Smooth muscle cell (in vitro differentiated cells): ENCODE measurements around the gene OR5B17. TPM values are rescaled to one million over a fixed set of nuclear protein-coding genes. Genes with fewer than 3 reads are reported as not detected.

Experiments
- DNase-seq: peaks from one replicate; lab custom pipeline; 2025; ENCODE audit not compliant: unreplicated experiment; lab: John Stamatoyannopoulos, UW
- H2AFZ ChIP-seq: fragments of 200-600 bp; sonication (generic); 2 replicates; pipeline ENCODE4 v1.6.0; 2016; ENCODE audit warnings: antibody characterized with exemption, low read depth, mild to moderate bottlenecking
- H3F3A ChIP-seq: fragments of 200-600 bp; sonication (generic); 2 replicates; pipeline ENCODE4 v1.6.0; 2017; ENCODE audit warnings: antibody characterized with exemption, low read depth
- H3K27ac ChIP-seq: fragments of 200-600 bp; sonication (generic); 2 replicates; pipeline ENCODE4 v1.5.1; 2016; ENCODE audit warnings: low read depth, mild to moderate bottlenecking
- H3K27me3 ChIP-seq: fragments of 200-600 bp; sonication (generic); 2 replicates; pipeline ENCODE4 v1.6.1; 2016; ENCODE audit warnings: low read depth, mild to moderate bottlenecking
- H3K36me3 ChIP-seq: fragments of 200-600 bp; sonication (generic); 2 replicates; pipeline ENCODE4 v1.5.1; 2016; ENCODE audit warnings: low read depth
- H3K4me1 ChIP-seq: fragments of 200-600 bp; sonication (generic); 2 replicates; pipeline ENCODE4 v1.5.1; 2016; ENCODE audit warnings: low read depth
- H3K4me2 ChIP-seq: fragments of 200-600 bp; sonication (generic); 2 replicates; pipeline ENCODE4 v1.6.0; 2016; ENCODE audit warnings: mild to moderate bottlenecking
- H3K4me3 ChIP-seq: fragments of 200-600 bp; sonication (generic); 2 replicates; pipeline ENCODE4 v1.5.1; 2016; ENCODE audit warnings: mild to moderate bottlenecking
- H3K79me2 ChIP-seq: fragments of 200-600 bp; sonication (generic); 2 replicates; pipeline ENCODE4 v1.6.0; 2016; ENCODE audit warnings: low read depth, mild to moderate bottlenecking
- H3K9ac ChIP-seq: fragments of 200-600 bp; sonication (generic); 2 replicates; pipeline ENCODE4 v1.6.0; 2016; ENCODE audit warnings: low read depth
- H3K9me3 ChIP-seq: fragments of 200-600 bp; sonication (generic); replicated peaks from 2 replicates; pipeline ENCODE4 v1.5.1; 2016; ENCODE audit warnings: low read depth
- H4K20me1 ChIP-seq: fragments of 200-600 bp; sonication (generic); 2 replicates; pipeline ENCODE4 v1.6.0; 2016; ENCODE audit warnings: low read depth
- WGBS: methylation state at CpG from one replicate; pipeline ENCODE4 v1.1.7; 2016; ENCODE audit warnings: low lambda C conversion rate; 5-methylcytosine and 5-hydroxymethylcytosine counted together
- polyA plus RNA-seq: library from polyadenylated mRNA; unstranded; fragments of >200 nt; fragmentation: Nextera tagmentation; extraction: Ambion mirVana; gene quantifications from 2 replicates; pipeline ENCODE4 v1.2.1, GENCODE V29; 2016
- total RNA-seq: library from RNA; depleted of rRNA; stranded (reverse); fragments of >200 nt; gene quantifications from 2 replicates; pipeline ENCODE4 v1.2.3, GENCODE V29; 2014
- TF ChIP-seq, protein P1 (sequence below): fragments of 200-600 bp; sonication (generic); IDR thresholded peaks from 2 replicates; pipeline ENCODE4 v1.5.1; 2017; ENCODE audit warnings: borderline replicate concordance, mild to moderate bottlenecking, antibody characterized with exemption; ENCODE audit not compliant: insufficient read depth, poor library complexity, severe bottlenecking

The OR5B17 gene
- total and polyA plus RNA-seq, 2 experiments from 2014 or later = not detected

DNA sequence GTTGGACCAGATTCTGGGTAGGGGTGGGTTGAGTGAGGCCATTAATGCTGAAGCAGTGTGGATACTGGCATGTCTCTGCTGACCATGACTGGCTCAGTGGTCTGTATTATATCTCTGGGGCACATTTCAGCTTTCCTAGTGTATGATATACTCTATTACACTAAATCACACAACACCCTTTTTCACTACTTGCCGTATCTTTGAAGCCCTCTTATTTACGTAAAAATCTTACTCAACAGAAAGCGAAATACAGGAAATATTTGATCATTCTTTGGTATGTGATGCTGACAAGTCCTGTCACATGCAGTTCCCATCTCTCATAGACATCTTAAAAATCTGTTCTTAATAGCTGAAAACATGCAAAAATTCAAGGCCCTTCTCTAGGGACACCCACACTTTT is 40.3 kb downstream of the OR5B17 start:
- no peaks in the 10 kb centered on the region for H3K9me3 ChIP-seq
- no peaks in the 10 kb centered on the region for H3K4me1 ChIP-seq
- TF ChIP-seq, protein P1, sequence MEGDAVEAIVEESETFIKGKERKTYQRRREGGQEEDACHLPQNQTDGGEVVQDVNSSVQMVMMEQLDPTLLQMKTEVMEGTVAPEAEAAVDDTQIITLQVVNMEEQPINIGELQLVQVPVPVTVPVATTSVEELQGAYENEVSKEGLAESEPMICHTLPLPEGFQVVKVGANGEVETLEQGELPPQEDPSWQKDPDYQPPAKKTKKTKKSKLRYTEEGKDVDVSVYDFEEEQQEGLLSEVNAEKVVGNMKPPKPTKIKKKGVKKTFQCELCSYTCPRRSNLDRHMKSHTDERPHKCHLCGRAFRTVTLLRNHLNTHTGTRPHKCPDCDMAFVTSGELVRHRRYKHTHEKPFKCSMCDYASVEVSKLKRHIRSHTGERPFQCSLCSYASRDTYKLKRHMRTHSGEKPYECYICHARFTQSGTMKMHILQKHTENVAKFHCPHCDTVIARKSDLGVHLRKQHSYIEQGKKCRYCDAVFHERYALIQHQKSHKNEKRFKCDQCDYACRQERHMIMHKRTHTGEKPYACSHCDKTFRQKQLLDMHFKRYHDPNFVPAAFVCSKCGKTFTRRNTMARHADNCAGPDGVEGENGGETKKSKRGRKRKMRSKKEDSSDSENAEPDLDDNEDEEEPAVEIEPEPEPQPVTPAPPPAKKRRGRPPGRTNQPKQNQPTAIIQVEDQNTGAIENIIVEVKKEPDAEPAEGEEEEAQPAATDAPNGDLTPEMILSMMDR = no peak
- no peaks in the 10 kb centered on the region for H4K20me1 ChIP-seq
- no peak overlapping the region for H2AFZ ChIP-seq
- no peak overlapping the region for H3K4me3 ChIP-seq
- no peaks in the 10 kb centered on the region for H3K36me3 ChIP-seq
- no peak overlapping the region for H3K9ac ChIP-seq
- no peaks in the 10 kb centered on the region for H3K79me2 ChIP-seq
- no peak overlapping the region for H3K4me2 ChIP-seq
- H3F3A ChIP-seq = no peaks in the 10 kb centered on the region
- H3K27me3 ChIP-seq = no peaks in the 10 kb centered on the region
- DNase-seq = no peak
- H3K27ac ChIP-seq = no peak overlapping the region
- WGBS = 47% methylated on average over 3 of the region's 3 CpGs

DNA sequence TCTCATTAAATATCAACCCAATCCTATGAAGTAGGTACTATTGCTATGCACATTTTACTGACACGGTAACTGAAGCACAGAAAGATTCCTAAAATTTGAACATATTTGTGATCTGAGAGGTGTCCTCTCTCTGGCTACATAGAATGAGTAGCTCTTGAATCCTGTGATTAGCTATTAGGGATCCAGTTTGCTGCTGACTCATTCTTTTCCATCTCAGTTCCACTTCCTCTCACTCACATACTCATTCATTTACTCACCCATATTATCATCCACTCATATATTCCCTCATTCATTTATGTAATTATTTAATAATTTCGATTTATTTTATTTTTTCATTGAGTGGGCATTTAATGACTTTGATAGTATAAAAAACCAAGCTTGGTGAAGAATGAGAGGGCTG is 42.7 kb downstream of the OR5B17 start:
- no peaks in the 10 kb centered on the region for H3K36me3 ChIP-seq
- H3K4me1 ChIP-seq = no peaks in the 10 kb centered on the region
- no peaks in the 10 kb centered on the region for H3K9me3 ChIP-seq
- no peak for DNase-seq
- no peak overlapping the region for H3K4me2 ChIP-seq
- H3K79me2 ChIP-seq = no peaks in the 10 kb centered on the region
- no peak overlapping the region for H2AFZ ChIP-seq
- WGBS = 70% methylated on average over 2 of the region's 2 CpGs
- H3K27ac ChIP-seq = no peak overlapping the region
- TF ChIP-seq, protein P1 = no peak
- H3K4me3 ChIP-seq = no peak overlapping the region
- H3K27me3 ChIP-seq = no peaks in the 10 kb centered on the region
- no peaks in the 10 kb centered on the region for H4K20me1 ChIP-seq
- no peak overlapping the region for H3K9ac ChIP-seq
- H3F3A ChIP-seq = no peaks in the 10 kb centered on the region

Other genes starting within 250 kb of the OR5B17 start
- not detected in 2 replicates for gene OR9I1, start 233.5 kb downstream of the OR5B17 start, total RNA-seq
- gene OR9I1, start 233.5 kb downstream of the OR5B17 start, polyA plus RNA-seq = not detected in 2 replicates
- gene OR9Q2, start 170.0 kb downstream of the OR5B17 start, total RNA-seq = not detected in 2 replicates
- gene OR9Q2, start 170.0 kb downstream of the OR5B17 start, polyA plus RNA-seq = not detected in 2 replicates
- not detected in 2 replicates for gene OR1S2, start 154.9 kb downstream of the OR5B17 start, total RNA-seq
- gene OR1S2, start 154.9 kb downstream of the OR5B17 start, polyA plus RNA-seq = not detected in 2 replicates
- gene OR1S1, start 146.3 kb downstream of the OR5B17 start, total RNA-seq = not detected in 2 replicates
- gene OR1S1, start 146.3 kb downstream of the OR5B17 start, polyA plus RNA-seq = not detected in 2 replicates
- not detected in 2 replicates for gene OR10Q1, start 130.2 kb downstream of the OR5B17 start, total RNA-seq
- gene OR10Q1, start 130.2 kb downstream of the OR5B17 start, polyA plus RNA-seq = not detected in 2 replicates
- not detected in 2 replicates for gene OR10W1, start 90.8 kb downstream of the OR5B17 start, total RNA-seq
- not detected in 2 replicates for gene OR10W1, start 90.8 kb downstream of the OR5B17 start, polyA plus RNA-seq
- gene OR5B3, start 47.8 kb upstream of the OR5B17 start, total RNA-seq = not detected in 2 replicates
- gene OR5B3, start 47.8 kb upstream of the OR5B17 start, polyA plus RNA-seq = not detected in 2 replicates
- not detected in 2 replicates for gene OR5B2, start 69.1 kb upstream of the OR5B17 start, total RNA-seq
- gene OR5B2, start 69.1 kb upstream of the OR5B17 start, polyA plus RNA-seq = not detected in 2 replicates
- gene OR5B12, start 83.2 kb upstream of the OR5B17 start, total RNA-seq = not detected in 2 replicates
- not detected in 2 replicates for gene OR5B12, start 83.2 kb upstream of the OR5B17 start, polyA plus RNA-seq
- not detected in 2 replicates for gene OR5B21, start 149.0 kb upstream of the OR5B17 start, total RNA-seq
- not detected in 2 replicates for gene OR5B21, start 149.0 kb upstream of the OR5B17 start, polyA plus RNA-seq
- 1.9 and 2.1 TPM in 2 replicates for gene LPXN, start 216.8 kb upstream of the OR5B17 start, total RNA-seq
- 2.7 and 4.0 TPM in 2 replicates for gene LPXN, start 216.8 kb upstream of the OR5B17 start, polyA plus RNA-seq
- gene ZFP91, start 220.0 kb upstream of the OR5B17 start, total RNA-seq = 43.0 and 47.4 TPM in 2 replicates
- gene ZFP91, start 220.0 kb upstream of the OR5B17 start, polyA plus RNA-seq = 14.5 and 16.9 TPM in 2 replicates